H9 (cell line): ENCODE measurements around the gene DPYSL3. TPM values are rescaled to one million over a fixed set of nuclear protein-coding genes. Genes with fewer than 3 reads are reported as not detected.

Experiments
- DNase-seq: peaks from one replicate; pipeline ENCODE4 v3.0.0-alpha.2; 2017
- H2AFZ ChIP-seq: one replicate; pipeline ENCODE4 v1.6.1; 2013; ENCODE audit warnings: mild to moderate bottlenecking, low read length, control low read depth, moderate library complexity
- H2AK5ac ChIP-seq: 2 replicates; pipeline ENCODE4 v1.6.1; 2013; ENCODE audit warnings: low read length, control low read depth, mixed read lengths; ENCODE audit not compliant: insufficient read length
- H2BK120ac ChIP-seq: one replicate; pipeline ENCODE4 v1.6.1; 2013; ENCODE audit warnings: low read depth, mild to moderate bottlenecking, low read length, control low read depth, inconsistent platforms; ENCODE audit not compliant: poor library complexity, severe bottlenecking
- H2BK12ac ChIP-seq: 2 replicates; pipeline ENCODE4 v1.6.1; 2013; ENCODE audit warnings: low read length, control low read depth, mixed read lengths, low read depth; ENCODE audit not compliant: insufficient read length
- H2BK15ac ChIP-seq: 2 replicates; pipeline ENCODE4 v1.6.1; 2013; ENCODE audit warnings: low read depth, low read length, control low read depth
- H2BK20ac ChIP-seq: one replicate; pipeline ENCODE4 v1.6.1; 2013; ENCODE audit warnings: low read depth, mild to moderate bottlenecking, low read length, control low read depth, inconsistent platforms; ENCODE audit not compliant: poor library complexity, severe bottlenecking
- H2BK5ac ChIP-seq: 2 replicates; pipeline ENCODE4 v1.6.1; 2013; ENCODE audit warnings: low read length, control low read depth, mixed read lengths; ENCODE audit not compliant: insufficient read length
- H3K14ac ChIP-seq: 2 replicates; pipeline ENCODE4 v1.6.1; 2013; ENCODE audit warnings: low read length, control low read depth; ENCODE audit not compliant: insufficient read depth
- H3K18ac ChIP-seq: 2 replicates; pipeline ENCODE4 v1.6.1; 2013; ENCODE audit warnings: low read depth, mild to moderate bottlenecking, mixed read lengths, low read length, control low read depth; ENCODE audit not compliant: insufficient read length
- H3K23ac ChIP-seq: 2 replicates; pipeline ENCODE4 v1.6.1; 2013; ENCODE audit warnings: low read length, control low read depth, mixed read lengths, low read depth; ENCODE audit not compliant: insufficient read length
- H3K23me2 ChIP-seq: 2 replicates; pipeline ENCODE4 v1.6.1; 2013; ENCODE audit warnings: low read depth, mild to moderate bottlenecking, mixed read lengths, low read length, control low read depth; ENCODE audit not compliant: insufficient read length, poor library complexity, severe bottlenecking
- H3K27ac ChIP-seq: 2 replicates; pipeline ENCODE4 v1.5.1; 2013; ENCODE audit warnings: low read length, control low read depth, mixed read lengths, low read depth; ENCODE audit not compliant: insufficient read length
- H3K27me3 ChIP-seq: 2 replicates; pipeline ENCODE4 v1.6.1; 2013; ENCODE audit warnings: low read length, control low read depth, inconsistent platforms; ENCODE audit not compliant: insufficient read depth
- H3K4ac ChIP-seq: 2 replicates; pipeline ENCODE4 v1.6.1; 2013; ENCODE audit warnings: low read depth, mild to moderate bottlenecking, control low read depth, inconsistent platforms, low read length, moderate library complexity
- H3K4me1 ChIP-seq: 2 replicates; pipeline ENCODE4 v1.6.1; 2013; ENCODE audit warnings: low read length, control low read depth, inconsistent platforms; ENCODE audit not compliant: insufficient read depth
- H3K4me2 ChIP-seq: 2 replicates; pipeline ENCODE4 v1.6.1; 2013; ENCODE audit warnings: low read length, control low read depth, mixed read lengths; ENCODE audit not compliant: insufficient read length, insufficient read depth
- H3K56ac ChIP-seq: 2 replicates; pipeline ENCODE4 v1.6.1; 2013; ENCODE audit warnings: low read depth, mild to moderate bottlenecking, mixed read lengths, low read length, control low read depth; ENCODE audit not compliant: insufficient read length
- H3K79me1 ChIP-seq: 2 replicates; pipeline ENCODE4 v1.6.1; 2013; ENCODE audit warnings: low read depth, mild to moderate bottlenecking, moderate library complexity, low read length, control low read depth, inconsistent platforms; ENCODE audit not compliant: insufficient read depth, poor library complexity, severe bottlenecking
- H3K79me2 ChIP-seq: 2 replicates; pipeline ENCODE4 v1.6.1; 2013; ENCODE audit warnings: low read length, control low read depth, inconsistent platforms; ENCODE audit not compliant: insufficient read depth
- H3K9ac ChIP-seq: 2 replicates; pipeline ENCODE4 v1.6.1; 2013; ENCODE audit warnings: low read length, control low read depth, mixed read lengths; ENCODE audit not compliant: insufficient read length; ENCODE audit errors: extremely low read depth
- H3K9me3 ChIP-seq: one replicate; pipeline ENCODE4 v1.6.1; 2013; ENCODE audit warnings: low read depth, low read length, inconsistent platforms; ENCODE audit not compliant: control insufficient read depth
- H3T11ph ChIP-seq: one replicate; pipeline ENCODE4 v1.6.1; 2013; ENCODE audit warnings: mild to moderate bottlenecking, low read length, control low read depth, inconsistent platforms
- H4K20me1 ChIP-seq: one replicate; pipeline ENCODE4 v1.6.1; 2013; ENCODE audit not compliant: control insufficient read depth, insufficient read length, insufficient read depth
- H4K5ac ChIP-seq: 2 replicates; pipeline ENCODE4 v1.6.1; 2013; ENCODE audit warnings: low read depth, mild to moderate bottlenecking, mixed read lengths, low read length, control low read depth; ENCODE audit not compliant: insufficient read length
- H4K8ac ChIP-seq: replicated peaks from 2 replicates; pipeline ENCODE4 v1.6.1; 2013; ENCODE audit warnings: low read length, control low read depth, mixed read lengths, low read depth; ENCODE audit not compliant: insufficient read length
- H4K91ac ChIP-seq: 2 replicates; pipeline ENCODE4 v1.6.1; 2013; ENCODE audit warnings: low read depth, mild to moderate bottlenecking, moderate library complexity, mixed read lengths, low read length, control low read depth; ENCODE audit not compliant: insufficient read length
- H3K27ac Mint-ChIP-seq, 3 experiments: 2 replicates in 2 of 3; 3 replicates in 1 of 3; pipeline ENCODE4 v1.8.0; 2020 to 2021; ENCODE audit warnings: mixed read lengths in 3 of 3, mild to moderate bottlenecking in 1 of 3, moderate library complexity in 1 of 3
- H3K27me3 Mint-ChIP-seq: 2 replicates; pipeline ENCODE4 v1.8.0; 2021; ENCODE audit warnings: low read depth, mild to moderate bottlenecking, moderate library complexity, mixed read lengths
- H3K36me3 Mint-ChIP-seq, 3 experiments: 2 replicates in 2 of 3; 3 replicates in 1 of 3; pipeline ENCODE4 v1.8.0; 2020 to 2021; ENCODE audit warnings: low read depth in 3 of 3, mixed read lengths in 3 of 3; ENCODE audit not compliant: insufficient read depth in 1 of 3
- H3K4me1 Mint-ChIP-seq, 2 experiments: 2 replicates each; pipeline ENCODE4 v1.8.0; 2020; ENCODE audit warnings: mixed read lengths in 2 of 2
- H3K4me3 Mint-ChIP-seq, 2 experiments: 2 replicates in 1 of 2; 3 replicates in 1 of 2; pipeline ENCODE4 v1.8.0; 2020 to 2021; ENCODE audit warnings: mild to moderate bottlenecking in 2 of 2, mixed read lengths in 2 of 2, moderate library complexity in 1 of 2
- H3K9me3 Mint-ChIP-seq, 2 experiments: 2 replicates in 1 of 2; 3 replicates in 1 of 2; pipeline ENCODE4 v1.8.0; 2020; ENCODE audit warnings: mild to moderate bottlenecking in 2 of 2, mixed read lengths in 2 of 2, moderate library complexity in 1 of 2
- CTCF ChIP-seq: fragments of 200-600 bp; sonication (generic); conservative IDR thresholded peaks from 3 replicates; pipeline ENCODE4 v1.8.0; 2021; ENCODE audit warnings: antibody characterized with exemption, mild to moderate bottlenecking
- WGBS: extraction: QIAGEN DNeasy Blood & Tissue Kit; methylation state at CpG from one replicate; pipeline ENCODE4 v1.1.7; 2013; ENCODE audit warnings: missing lambda C conversion rate, low lambda C conversion rate, mixed read lengths; ENCODE audit not compliant: insufficient read length; ENCODE audit errors: extremely low coverage; 5-methylcytosine and 5-hydroxymethylcytosine counted together
- total RNA-seq: library from RNA; stranded (reverse); gene quantifications from 2 replicates; pipeline ENCODE4 v1.2.1, GENCODE V29; 2021

Gene DPYSL3
- total RNA-seq, 1 experiment from 2014 or later: 515 TPM

GRCh38 chr5:147485046-147485445 lies 24.8 kb downstream of the DPYSL3 start:
- DNase-seq: no peak
- WGBS: no CpG with 5 or more reads among the region's 6 CpGs
- no peak overlapping the region for H3K9ac ChIP-seq

More at GRCh38 chr5:147485046-147485445, 24.8 kb downstream of the DPYSL3 start:
- H3K56ac ChIP-seq: no peak overlapping the region
- peaks cover 55 to 61% of the 10 kb centered on the region in 2 experiments for H3K4me1 Mint-ChIP-seq
- H2AK5ac ChIP-seq: no peak overlapping the region
- no peak overlapping the region for H2BK20ac ChIP-seq
- peaks cover 23% of the 10 kb centered on the region for H3K4me1 ChIP-seq
- no peak overlapping the region for H4K91ac ChIP-seq
- no peak overlapping the region for H3K4me3 Mint-ChIP-seq
- no peaks in the 10 kb centered on the region for H4K20me1 ChIP-seq
- H3K36me3 Mint-ChIP-seq: peaks cover 2 to 11% (median 5%) of the 10 kb centered on the region in 3 experiments; a peak in 5 of 7 replicates
- no peak overlapping the region for H2BK15ac ChIP-seq
- H3K4me2 ChIP-seq: no peak overlapping the region
- TF ChIP-seq CTCF: no peak
- H2AFZ ChIP-seq: no peak overlapping the region
- H3K27ac ChIP-seq: no peak overlapping the region
- no peaks in the 10 kb centered on the region for H3K23me2 ChIP-seq
- no peak overlapping the region for H3K4ac ChIP-seq
- peak overlapping the region; percentile 8 for H3T11ph ChIP-seq
- H3K79me2 ChIP-seq: peaks cover 6% of the 10 kb centered on the region; the same call in 1 of the 2 replicates
- H3K18ac ChIP-seq: no peak overlapping the region
- no peaks in the 10 kb centered on the region for H3K27me3 Mint-ChIP-seq
- no peak overlapping the region for H4K5ac ChIP-seq
- no peak overlapping the region for H3K23ac ChIP-seq
- H3K27me3 ChIP-seq: no peaks in the 10 kb centered on the region
- H2BK120ac ChIP-seq: no peak overlapping the region
- no peak overlapping the region for H3K14ac ChIP-seq
- H4K8ac ChIP-seq: no peak overlapping the region
- H3K27ac Mint-ChIP-seq: peak overlapping the region; percentile 9 to 47 (median 11); a peak in 4 of 7 replicates
- H2BK5ac ChIP-seq: no peak overlapping the region
- no peaks in the 10 kb centered on the region for H3K9me3 Mint-ChIP-seq
- peaks cover 3% of the 10 kb centered on the region for H3K79me1 ChIP-seq
- H3K9me3 ChIP-seq: no peaks in the 10 kb centered on the region
- H2BK12ac ChIP-seq: no peak overlapping the region
